Measurements from ENCODE around the gene NHERF1. TPM values are rescaled to one million over a fixed set of nuclear protein-coding genes. Genes with fewer than 3 reads are reported as not detected.

Gene NHERF1
- total and polyA plus RNA-seq, 2 of the 13 experiments (the other 11 are each of a cell fraction or from before 2014, with no cell fraction given) = 169 to 269 TPM

DNA sequence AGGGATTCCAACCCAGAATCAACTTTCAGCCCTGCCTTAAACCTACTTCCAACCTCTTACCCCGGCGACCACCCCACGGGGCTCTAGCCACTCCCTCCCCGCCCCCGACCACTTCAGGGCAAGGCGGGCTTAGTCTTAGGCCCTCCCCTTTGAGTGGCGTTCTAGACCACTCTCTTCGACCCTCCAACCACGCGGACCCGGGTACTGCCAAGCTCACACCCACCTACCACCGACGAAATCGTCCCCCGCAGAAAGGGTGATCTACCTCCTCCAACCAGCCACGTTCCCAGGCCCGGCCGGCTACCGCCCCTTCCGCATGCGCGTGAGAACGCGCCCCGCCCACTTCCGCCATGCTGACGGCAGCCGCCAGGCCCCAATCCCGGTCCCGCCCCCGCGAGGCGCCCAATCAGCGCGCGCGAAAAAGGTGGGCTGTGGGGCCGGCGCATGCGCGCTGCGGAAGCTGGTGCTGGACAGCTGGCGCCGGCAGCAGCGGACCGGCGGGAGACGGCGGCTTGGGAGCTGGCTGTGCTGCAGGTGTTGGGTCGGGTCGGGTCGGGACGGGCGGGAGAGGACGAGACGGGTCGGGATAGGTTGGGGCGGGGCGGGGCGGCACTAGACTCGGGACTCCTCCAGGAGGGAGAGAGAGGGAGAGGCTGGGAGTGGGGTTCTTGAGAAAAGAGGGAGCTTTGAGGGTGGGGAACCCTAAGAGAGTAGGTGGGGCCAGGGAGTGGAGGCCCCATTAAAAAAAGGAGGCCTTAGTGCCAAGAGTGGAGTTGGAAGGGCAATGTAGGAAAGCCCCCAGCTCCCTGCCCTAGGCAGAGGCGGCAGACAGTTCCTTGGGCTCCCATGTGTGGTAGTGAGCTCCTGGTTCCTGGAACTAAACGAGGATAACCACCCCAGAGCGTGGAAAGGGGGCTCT, 27.9 kb downstream of the NHERF1 start, which contains the start of gene NAT9 (continued):
- TF ChIP-seq ZNF556 (CRISPR knock-in tag; IDR thresholded peaks at IDR 0.05; ENCODE audit: borderline replicate concordance) (peak; percentile 72; the same call in 1 of the 2 replicates), ZNF367 (CRISPR knock-in tag; IDR thresholded peaks at IDR 0.05; ENCODE audit: borderline replicate concordance) (no peak), RAD51 (IDR thresholded peaks at IDR 0.05; ENCODE audit: borderline replicate concordance) (no peak), KDM3A (CRISPR knock-in tag; IDR thresholded peaks at IDR 0.05; ENCODE audit: low read depth) (peak; percentile 88; the same call in 1 of the 2 replicates), PHB2 (IDR thresholded peaks at IDR 0.05; ENCODE audit: partially characterized antibody) (no peak), RBFOX2 (IDR thresholded peaks at IDR 0.05; ENCODE audit: low read depth, low read length) (peak; percentile 83), ZNF567 (CRISPR knock-in tag; IDR thresholded peaks at IDR 0.05; ENCODE audit: borderline replicate concordance) (peak; percentile 60; the same call in 1 of the 2 replicates), TEAD2 (CRISPR knock-in tag; IDR thresholded peaks at IDR 0.05) (no peak), ZNF547 (CRISPR knock-in tag; IDR thresholded peaks at IDR 0.05) (peak; percentile 72), ZNF709 (CRISPR knock-in tag; IDR thresholded peaks at IDR 0.05) (peak; percentile 63; the same call in 1 of the 2 replicates), MEF2D (CRISPR knock-in tag; IDR thresholded peaks at IDR 0.05) (no peak), ZFP82 (CRISPR knock-in tag; IDR thresholded peaks at IDR 0.05; ENCODE audit: borderline replicate concordance) (no peak)
- TF ChIP-seq, protein P1, sequence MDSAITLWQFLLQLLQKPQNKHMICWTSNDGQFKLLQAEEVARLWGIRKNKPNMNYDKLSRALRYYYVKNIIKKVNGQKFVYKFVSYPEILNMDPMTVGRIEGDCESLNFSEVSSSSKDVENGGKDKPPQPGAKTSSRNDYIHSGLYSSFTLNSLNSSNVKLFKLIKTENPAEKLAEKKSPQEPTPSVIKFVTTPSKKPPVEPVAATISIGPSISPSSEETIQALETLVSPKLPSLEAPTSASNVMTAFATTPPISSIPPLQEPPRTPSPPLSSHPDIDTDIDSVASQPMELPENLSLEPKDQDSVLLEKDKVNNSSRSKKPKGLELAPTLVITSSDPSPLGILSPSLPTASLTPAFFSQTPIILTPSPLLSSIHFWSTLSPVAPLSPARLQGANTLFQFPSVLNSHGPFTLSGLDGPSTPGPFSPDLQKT (CRISPR knock-in tag; IDR thresholded peaks at IDR 0.05; ENCODE audit: borderline replicate concordance) = no peak
- TF ChIP-seq, protein P2, sequence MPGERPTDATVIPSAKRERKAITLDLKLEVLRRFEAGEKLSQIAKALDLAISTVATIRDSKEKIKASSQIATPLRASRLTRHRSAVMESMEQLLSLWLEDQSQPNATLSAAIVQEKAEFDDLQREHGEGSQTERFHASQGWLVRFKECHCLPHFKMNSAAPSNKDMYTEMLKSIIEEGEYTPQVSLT (CRISPR knock-in tag; IDR thresholded peaks at IDR 0.05; ENCODE audit: borderline replicate concordance, low read depth) = no peak
- TF ChIP-seq, protein P3, sequence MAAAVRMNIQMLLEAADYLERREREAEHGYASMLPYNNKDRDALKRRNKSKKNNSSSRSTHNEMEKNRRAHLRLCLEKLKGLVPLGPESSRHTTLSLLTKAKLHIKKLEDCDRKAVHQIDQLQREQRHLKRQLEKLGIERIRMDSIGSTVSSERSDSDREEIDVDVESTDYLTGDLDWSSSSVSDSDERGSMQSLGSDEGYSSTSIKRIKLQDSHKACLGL (CRISPR knock-in tag; IDR thresholded peaks at IDR 0.05) = peak; percentile 96
- TF ChIP-seq, protein P4, sequence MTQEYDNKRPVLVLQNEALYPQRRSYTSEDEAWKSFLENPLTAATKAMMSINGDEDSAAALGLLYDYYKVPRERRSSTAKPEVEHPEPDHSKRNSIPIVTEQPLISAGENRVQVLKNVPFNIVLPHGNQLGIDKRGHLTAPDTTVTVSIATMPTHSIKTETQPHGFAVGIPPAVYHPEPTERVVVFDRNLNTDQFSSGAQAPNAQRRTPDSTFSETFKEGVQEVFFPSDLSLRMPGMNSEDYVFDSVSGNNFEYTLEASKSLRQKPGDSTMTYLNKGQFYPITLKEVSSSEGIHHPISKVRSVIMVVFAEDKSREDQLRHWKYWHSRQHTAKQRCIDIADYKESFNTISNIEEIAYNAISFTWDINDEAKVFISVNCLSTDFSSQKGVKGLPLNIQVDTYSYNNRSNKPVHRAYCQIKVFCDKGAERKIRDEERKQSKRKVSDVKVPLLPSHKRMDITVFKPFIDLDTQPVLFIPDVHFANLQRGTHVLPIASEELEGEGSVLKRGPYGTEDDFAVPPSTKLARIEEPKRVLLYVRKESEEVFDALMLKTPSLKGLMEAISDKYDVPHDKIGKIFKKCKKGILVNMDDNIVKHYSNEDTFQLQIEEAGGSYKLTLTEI (CRISPR knock-in tag; conservative IDR thresholded peaks at IDR 0.05) = no peak
- TF ChIP-seq, protein P5, sequence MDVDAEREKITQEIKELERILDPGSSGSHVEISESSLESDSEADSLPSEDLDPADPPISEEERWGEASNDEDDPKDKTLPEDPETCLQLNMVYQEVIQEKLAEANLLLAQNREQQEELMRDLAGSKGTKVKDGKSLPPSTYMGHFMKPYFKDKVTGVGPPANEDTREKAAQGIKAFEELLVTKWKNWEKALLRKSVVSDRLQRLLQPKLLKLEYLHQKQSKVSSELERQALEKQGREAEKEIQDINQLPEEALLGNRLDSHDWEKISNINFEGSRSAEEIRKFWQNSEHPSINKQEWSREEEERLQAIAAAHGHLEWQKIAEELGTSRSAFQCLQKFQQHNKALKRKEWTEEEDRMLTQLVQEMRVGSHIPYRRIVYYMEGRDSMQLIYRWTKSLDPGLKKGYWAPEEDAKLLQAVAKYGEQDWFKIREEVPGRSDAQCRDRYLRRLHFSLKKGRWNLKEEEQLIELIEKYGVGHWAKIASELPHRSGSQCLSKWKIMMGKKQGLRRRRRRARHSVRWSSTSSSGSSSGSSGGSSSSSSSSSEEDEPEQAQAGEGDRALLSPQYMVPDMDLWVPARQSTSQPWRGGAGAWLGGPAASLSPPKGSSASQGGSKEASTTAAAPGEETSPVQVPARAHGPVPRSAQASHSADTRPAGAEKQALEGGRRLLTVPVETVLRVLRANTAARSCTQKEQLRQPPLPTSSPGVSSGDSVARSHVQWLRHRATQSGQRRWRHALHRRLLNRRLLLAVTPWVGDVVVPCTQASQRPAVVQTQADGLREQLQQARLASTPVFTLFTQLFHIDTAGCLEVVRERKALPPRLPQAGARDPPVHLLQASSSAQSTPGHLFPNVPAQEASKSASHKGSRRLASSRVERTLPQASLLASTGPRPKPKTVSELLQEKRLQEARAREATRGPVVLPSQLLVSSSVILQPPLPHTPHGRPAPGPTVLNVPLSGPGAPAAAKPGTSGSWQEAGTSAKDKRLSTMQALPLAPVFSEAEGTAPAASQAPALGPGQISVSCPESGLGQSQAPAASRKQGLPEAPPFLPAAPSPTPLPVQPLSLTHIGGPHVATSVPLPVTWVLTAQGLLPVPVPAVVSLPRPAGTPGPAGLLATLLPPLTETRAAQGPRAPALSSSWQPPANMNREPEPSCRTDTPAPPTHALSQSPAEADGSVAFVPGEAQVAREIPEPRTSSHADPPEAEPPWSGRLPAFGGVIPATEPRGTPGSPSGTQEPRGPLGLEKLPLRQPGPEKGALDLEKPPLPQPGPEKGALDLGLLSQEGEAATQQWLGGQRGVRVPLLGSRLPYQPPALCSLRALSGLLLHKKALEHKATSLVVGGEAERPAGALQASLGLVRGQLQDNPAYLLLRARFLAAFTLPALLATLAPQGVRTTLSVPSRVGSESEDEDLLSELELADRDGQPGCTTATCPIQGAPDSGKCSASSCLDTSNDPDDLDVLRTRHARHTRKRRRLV (CRISPR knock-in tag; IDR thresholded peaks at IDR 0.05) = no peak
- TF ChIP-seq, protein P6, sequence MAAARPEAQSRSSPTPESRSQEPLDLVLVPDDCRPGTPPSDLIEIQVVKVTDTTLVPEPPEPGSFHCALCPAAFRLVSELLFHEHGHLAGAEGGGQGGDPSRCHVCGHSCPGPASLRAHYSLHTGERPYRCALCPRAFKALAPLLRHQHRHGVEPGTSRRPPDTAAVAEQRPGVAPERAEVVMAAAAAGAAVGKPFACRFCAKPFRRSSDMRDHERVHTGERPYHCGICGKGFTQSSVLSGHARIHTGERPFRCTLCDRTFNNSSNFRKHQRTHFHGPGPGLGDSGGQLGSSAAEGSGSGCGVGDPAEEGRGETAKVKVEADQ (CRISPR knock-in tag; IDR thresholded peaks at IDR 0.05; ENCODE audit: borderline replicate concordance) = 0 out of 2 replicates have a peak, but pooled peaks have one; percentile 25
